Effector memory CD4-positive, alpha-beta T cell (primary cell): ENCODE measurements around the gene LRP1-AS.

Source experiments
- DNase-seq, 3 donors: peaks; one replicate each; pipeline ENCODE4 v3.0.0-alpha.2; 2020
- H3K27ac ChIP-seq: 2 replicates; pipeline ENCODE4 v1.7.0; 2013; ENCODE audit warnings: mild to moderate bottlenecking, low read length, moderate library complexity; ENCODE audit not compliant: insufficient read depth, poor library complexity, severe bottlenecking
- H3K27me3 ChIP-seq: replicated peaks from 2 replicates; pipeline ENCODE4 v1.7.0; 2013; ENCODE audit warnings: mild to moderate bottlenecking, low read length; ENCODE audit not compliant: insufficient read depth, control insufficient read depth, poor library complexity, severe bottlenecking
- H3K36me3 ChIP-seq: 2 replicates; pipeline ENCODE4 v1.7.0; 2013; ENCODE audit warnings: mild to moderate bottlenecking, low read length, moderate library complexity; ENCODE audit not compliant: control insufficient read depth, insufficient read depth
- H3K4me1 ChIP-seq: 2 replicates; pipeline ENCODE4 v1.7.0; 2013; ENCODE audit warnings: low read length, mild to moderate bottlenecking; ENCODE audit not compliant: control insufficient read depth, insufficient read depth, poor library complexity, severe bottlenecking
- H3K4me3 ChIP-seq: 2 replicates; pipeline ENCODE4 v1.7.0; 2013; ENCODE audit warnings: low read length, low read depth, mild to moderate bottlenecking; ENCODE audit not compliant: insufficient read depth, poor library complexity, severe bottlenecking
- H3K9me3 ChIP-seq: 2 replicates; pipeline ENCODE4 v1.7.0; 2013; ENCODE audit warnings: mild to moderate bottlenecking, low read length, moderate library complexity; ENCODE audit not compliant: control insufficient read depth

LRP1-AS gene

DNA sequence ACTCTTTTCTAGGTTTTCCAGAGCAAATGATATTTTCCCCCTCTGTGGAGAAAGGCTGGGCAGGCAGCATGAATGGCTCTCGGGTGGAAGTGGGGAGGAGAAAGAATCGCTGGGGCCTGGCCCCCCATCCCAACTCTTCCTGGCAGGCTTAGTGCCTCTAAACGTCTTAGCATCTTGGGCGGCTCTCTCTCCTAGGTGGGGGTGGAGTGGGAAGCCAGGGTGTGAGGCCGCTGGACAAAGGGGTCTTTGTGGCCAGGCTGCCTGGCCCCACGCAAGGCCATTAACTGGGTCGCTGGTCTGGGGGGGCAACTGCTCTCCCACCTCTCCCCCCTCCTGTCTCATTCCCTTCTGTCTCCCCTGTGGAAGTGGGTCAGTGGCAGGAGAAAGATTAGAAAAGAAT lies 4.7 kb downstream of the LRP1-AS start:
- no peak overlapping the region for H3K27ac ChIP-seq
- H3K27me3 ChIP-seq: no peaks in the 10 kb centered on the region
- H3K4me1 ChIP-seq: no peaks in the 10 kb centered on the region
- H3K9me3 ChIP-seq: no peaks in the 10 kb centered on the region
- no peak for DNase-seq
- H3K4me3 ChIP-seq: no peak overlapping the region
- no peaks in the 10 kb centered on the region for H3K36me3 ChIP-seq

- no peak for DNase-seq
- Histone ChIP-seq H3K4me1 (no peaks in the 10 kb centered on the region), H3K9me3 (no peaks in the 10 kb centered on the region), H3K4me3 (no peak overlapping the region), H3K36me3 (no peaks in the 10 kb centered on the region), H3K27ac (no peak overlapping the region), H3K27me3 (no peaks in the 10 kb centered on the region)
Measured at GRCh38 chr12:57142121-57142520, 5.3 kb downstream of the LRP1-AS start.

GRCh38 chr12:57141249-57141648 lies 6.2 kb downstream of the LRP1-AS start:
- no peaks in the 10 kb centered on the region for H3K36me3 ChIP-seq
- no peaks in the 10 kb centered on the region for H3K27me3 ChIP-seq
- no peak for DNase-seq
- H3K4me1 ChIP-seq: no peaks in the 10 kb centered on the region
- no peaks in the 10 kb centered on the region for H3K9me3 ChIP-seq
- no peak overlapping the region for H3K27ac ChIP-seq
- H3K4me3 ChIP-seq: no peak overlapping the region

- H3K9me3 ChIP-seq: no peaks in the 10 kb centered on the region
- no peak overlapping the region for H3K4me3 ChIP-seq
- no peaks in the 10 kb centered on the region for H3K36me3 ChIP-seq
- H3K4me1 ChIP-seq: no peaks in the 10 kb centered on the region
- no peaks in the 10 kb centered on the region for H3K27me3 ChIP-seq
- no peak for DNase-seq
- no peak overlapping the region for H3K27ac ChIP-seq
Measured at GRCh38 chr12:57139796-57140649, 7.4 kb downstream of the LRP1-AS start.

DNA sequence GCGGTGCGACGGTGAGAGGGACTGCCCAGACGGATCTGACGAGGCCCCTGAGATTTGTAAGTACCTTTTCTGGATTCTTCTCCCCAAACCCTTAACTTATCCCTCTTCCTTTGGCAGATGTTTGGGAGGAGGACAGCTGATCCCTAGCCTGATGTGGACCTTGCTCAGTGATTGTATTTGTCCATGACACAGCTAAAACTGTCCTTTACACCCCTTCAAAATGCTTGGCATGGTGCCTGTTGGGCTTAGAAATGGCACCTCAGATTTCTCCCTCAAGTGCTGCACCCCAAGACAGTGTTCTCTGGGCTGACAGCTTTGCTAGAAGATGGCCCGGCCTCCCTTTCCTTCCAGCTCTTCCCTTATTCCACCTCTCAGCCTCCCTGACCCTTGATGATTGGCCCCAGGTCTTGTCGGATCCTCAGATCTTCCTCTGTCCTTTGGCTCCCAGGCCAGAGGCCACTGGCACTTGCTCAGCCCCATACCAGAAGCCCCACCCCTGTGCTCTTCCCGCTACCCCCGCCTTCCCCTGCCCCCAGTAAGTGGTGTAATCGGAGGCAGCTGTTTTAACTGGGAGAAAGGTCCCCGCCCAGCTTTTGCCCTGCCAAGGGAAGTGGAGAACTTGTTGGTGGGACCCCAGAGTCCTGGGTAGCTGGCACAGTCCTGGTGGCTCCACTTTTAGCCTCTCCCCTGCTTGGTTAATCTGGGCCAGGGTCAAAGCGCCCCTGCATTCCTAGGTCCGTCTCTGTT lies 8.7 kb downstream of the LRP1-AS start:
- no peaks in the 10 kb centered on the region for H3K4me1 ChIP-seq
- no peak overlapping the region for H3K27ac ChIP-seq

GRCh38 chr12:57135527-57136326 lies 11.7 kb downstream of the LRP1-AS start:
- Histone ChIP-seq H3K4me3 (no peak overlapping the region), H3K27me3 (no peaks in the 10 kb centered on the region), H3K9me3 (no peaks in the 10 kb centered on the region), H3K36me3 (no peaks in the 10 kb centered on the region), H3K4me1 (no peaks in the 10 kb centered on the region), H3K27ac (no peak overlapping the region)
- no peak for DNase-seq

More for the DNA sequence above, 8.7 kb downstream of the LRP1-AS start:
- Histone ChIP-seq H3K27me3 (no peaks in the 10 kb centered on the region), H3K4me3 (no peak overlapping the region), H3K36me3 (no peaks in the 10 kb centered on the region), H3K9me3 (no peaks in the 10 kb centered on the region)
- DNase-seq: no peak

- Histone ChIP-seq H3K36me3 (no peaks in the 10 kb centered on the region), H3K27me3 (no peaks in the 10 kb centered on the region), H3K27ac (no peak overlapping the region), H3K4me3 (no peak overlapping the region), H3K4me1 (no peaks in the 10 kb centered on the region), H3K9me3 (no peaks in the 10 kb centered on the region)
- DNase-seq: no peak
Measured at GRCh38 chr12:57134949-57135348, 12.5 kb downstream of the LRP1-AS start.

- H3K27ac ChIP-seq: no peak overlapping the region
- peaks cover 4% of the 10 kb centered on the region for H3K4me1 ChIP-seq
- H3K4me3 ChIP-seq: no peak overlapping the region
Measured at GRCh38 chr12:57133916-57134315, 13.5 kb downstream of the LRP1-AS start.

DNA sequence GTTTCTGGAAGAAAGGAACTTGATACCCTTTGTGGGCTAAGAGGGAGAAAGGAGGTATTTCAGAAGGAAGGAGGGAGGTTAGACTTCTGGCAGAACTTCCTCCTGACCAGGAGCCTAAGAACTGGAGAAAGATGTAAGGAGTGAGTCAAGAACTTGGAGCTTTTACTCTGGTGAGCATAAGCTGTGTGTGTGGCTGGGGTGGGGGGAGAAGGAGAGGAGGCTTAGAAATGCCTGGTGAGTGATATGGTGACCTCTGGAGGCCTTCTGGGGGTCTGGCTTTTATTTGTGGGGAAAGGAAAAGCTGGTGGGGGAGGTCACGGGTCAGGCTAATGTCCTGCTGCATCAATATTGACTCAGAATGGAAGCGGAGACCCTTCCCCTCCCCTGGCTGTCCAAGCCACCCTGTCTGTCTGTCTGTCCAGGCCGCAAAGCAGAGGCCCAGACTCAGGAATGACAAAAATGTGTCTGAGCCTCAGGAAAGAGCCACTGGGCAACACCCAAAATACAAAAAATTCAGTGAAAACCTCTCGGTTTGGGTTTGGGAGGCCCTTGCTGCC lies 14.3 kb downstream of the LRP1-AS start:
- Histone ChIP-seq H3K4me1 (peaks cover 8% of the 10 kb centered on the region), H3K4me3 (no peak overlapping the region), H3K27ac (no peak overlapping the region), H3K9me3 (no peaks in the 10 kb centered on the region), H3K27me3 (no peaks in the 10 kb centered on the region), H3K36me3 (no peaks in the 10 kb centered on the region)
- DNase-seq: no peak

More at GRCh38 chr12:57133916-57134315, 13.5 kb downstream of the LRP1-AS start:
- Histone ChIP-seq H3K9me3 (no peaks in the 10 kb centered on the region), H3K36me3 (no peaks in the 10 kb centered on the region), H3K27me3 (no peaks in the 10 kb centered on the region)
- DNase-seq: no peak
